Measurements from ENCODE around the gene SMAD6. TPM values are rescaled to one million over a fixed set of nuclear protein-coding genes. Genes with fewer than 3 reads are reported as not detected.

SMAD6 gene
- total RNA-seq, 1 experiment from 2014 or later = 6.6 TPM

GRCh38 chr15:66747223-66747622 is 45.2 kb downstream of the SMAD6 start (continued):
- TF ChIP-seq, protein P1, sequence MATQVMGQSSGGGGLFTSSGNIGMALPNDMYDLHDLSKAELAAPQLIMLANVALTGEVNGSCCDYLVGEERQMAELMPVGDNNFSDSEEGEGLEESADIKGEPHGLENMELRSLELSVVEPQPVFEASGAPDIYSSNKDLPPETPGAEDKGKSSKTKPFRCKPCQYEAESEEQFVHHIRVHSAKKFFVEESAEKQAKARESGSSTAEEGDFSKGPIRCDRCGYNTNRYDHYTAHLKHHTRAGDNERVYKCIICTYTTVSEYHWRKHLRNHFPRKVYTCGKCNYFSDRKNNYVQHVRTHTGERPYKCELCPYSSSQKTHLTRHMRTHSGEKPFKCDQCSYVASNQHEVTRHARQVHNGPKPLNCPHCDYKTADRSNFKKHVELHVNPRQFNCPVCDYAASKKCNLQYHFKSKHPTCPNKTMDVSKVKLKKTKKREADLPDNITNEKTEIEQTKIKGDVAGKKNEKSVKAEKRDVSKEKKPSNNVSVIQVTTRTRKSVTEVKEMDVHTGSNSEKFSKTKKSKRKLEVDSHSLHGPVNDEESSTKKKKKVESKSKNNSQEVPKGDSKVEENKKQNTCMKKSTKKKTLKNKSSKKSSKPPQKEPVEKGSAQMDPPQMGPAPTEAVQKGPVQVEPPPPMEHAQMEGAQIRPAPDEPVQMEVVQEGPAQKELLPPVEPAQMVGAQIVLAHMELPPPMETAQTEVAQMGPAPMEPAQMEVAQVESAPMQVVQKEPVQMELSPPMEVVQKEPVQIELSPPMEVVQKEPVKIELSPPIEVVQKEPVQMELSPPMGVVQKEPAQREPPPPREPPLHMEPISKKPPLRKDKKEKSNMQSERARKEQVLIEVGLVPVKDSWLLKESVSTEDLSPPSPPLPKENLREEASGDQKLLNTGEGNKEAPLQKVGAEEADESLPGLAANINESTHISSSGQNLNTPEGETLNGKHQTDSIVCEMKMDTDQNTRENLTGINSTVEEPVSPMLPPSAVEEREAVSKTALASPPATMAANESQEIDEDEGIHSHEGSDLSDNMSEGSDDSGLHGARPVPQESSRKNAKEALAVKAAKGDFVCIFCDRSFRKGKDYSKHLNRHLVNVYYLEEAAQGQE (IDR thresholded peaks at IDR 0.05; ENCODE audit: low read depth) = no peak
- TF ChIP-seq SIN3A (IDR thresholded peaks at IDR 0.05; ENCODE audit: low read depth) (no peak), ELF1 (IDR thresholded peaks at IDR 0.05; ENCODE audit: borderline replicate concordance, low read depth) (no peak), JUND (IDR thresholded peaks at IDR 0.05) (no peak), SP1 (IDR thresholded peaks at IDR 0.05; ENCODE audit: low read depth) (no peak), ZFX (IDR thresholded peaks at IDR 0.05) (no peak)

DNA sequence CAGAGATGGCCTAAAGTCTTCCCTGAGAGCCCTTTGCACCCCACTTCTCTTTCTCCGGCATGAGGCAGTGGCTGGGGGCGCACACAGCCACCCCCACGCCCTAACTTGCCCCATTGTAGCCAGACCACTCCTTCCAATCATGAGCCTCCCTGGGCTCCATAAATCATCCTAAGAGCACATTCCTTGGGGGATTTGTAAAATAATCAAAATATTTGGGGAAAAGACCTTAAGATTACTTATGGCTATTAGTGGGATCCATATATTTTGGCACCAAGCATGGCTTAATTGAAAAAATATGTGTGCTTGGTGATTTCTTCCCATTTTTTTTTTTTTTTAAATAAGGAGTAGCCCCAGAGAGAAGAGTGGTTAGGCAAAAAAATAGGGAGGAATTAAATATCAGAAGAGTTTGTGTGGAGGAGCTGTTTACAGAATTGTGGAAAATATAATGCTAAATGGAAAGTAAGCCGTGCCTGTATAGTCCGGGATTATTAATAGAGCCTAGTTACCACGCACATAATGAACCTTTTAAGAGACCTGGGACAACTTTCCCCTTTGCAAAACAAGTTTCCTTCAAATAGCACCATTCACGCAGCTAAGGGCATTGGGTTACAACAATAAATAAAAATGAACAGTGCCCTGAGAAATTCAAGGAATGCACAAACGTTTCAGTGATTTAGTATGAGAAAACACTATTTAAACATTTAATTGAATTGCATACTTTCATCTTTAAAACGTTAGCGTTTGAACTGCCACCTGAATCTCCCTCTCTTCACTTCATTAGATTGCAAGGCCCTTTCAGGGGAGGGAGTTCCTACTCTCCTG is 46.1 kb downstream of the SMAD6 start:
- ATAC-seq (peak; percentile 15; the same call in 1 of the 2 replicates), DNase-seq (ENCODE audit: low read depth, low spot score) (no peak)
- no peaks in the 10 kb centered on the region for H3K27me3 ChIP-seq (ENCODE audit: insufficient read depth, low read length)
- no peaks in the 10 kb centered on the region for H3K9me3 ChIP-seq (ENCODE audit: control insufficient read depth in 1 of 2, insufficient read depth in 1 of 2, low read depth in 1 of 2, low read length in 2 of 2)
- H3K79me2 ChIP-seq (ENCODE audit: insufficient read depth, low read length) = no peaks in the 10 kb centered on the region
- intact Hi-C loops (cut with micrococcal nuclease) = no loop called here
- peak overlapping the region; percentile 34 for H3K9ac ChIP-seq (ENCODE audit: low read length)
- POLR2A ChIA-PET = interaction anchor here (1.3 kb wide), 1 partner anchor 18 kb away, joined by 3 read pairs; no protein-coding TSS in a partner anchor
- H4K20me1 ChIP-seq (ENCODE audit: insufficient read depth) = no peaks in the 10 kb centered on the region
- CTCF ChIA-PET = interaction anchor here (1.0 kb wide), 1 partner anchor 41 kb away, joined by 3 read pairs; no protein-coding TSS in a partner anchor
- peak; percentile 30; the same call in 1 of the 2 replicates for TF ChIP-seq SP1 (IDR thresholded peaks at IDR 0.05; ENCODE audit: low read depth)
- no peak for TF ChIP-seq CBX3 (IDR thresholded peaks at IDR 0.05; ENCODE audit: low read depth)
- peak overlapping the region; percentile 52 for H3K4me2 ChIP-seq (ENCODE audit: low read length)
- no TSS peak for BruUV-seq (replicated peaks)
- peak overlapping the region in 1 of 2 experiments; percentile 0; a peak in 1 of 4 replicates for H3K4me3 ChIP-seq (replicated peaks in 1 of 2; ENCODE audit: low read depth in 1 of 2, low read length in 2 of 2)
- RAD21 ChIA-PET (ENCODE audit: low non-redundant PET in 1 of 2, low total read pairs in 2 of 2, uncharacterized antibody in 2 of 2, unreplicated experiment in 2 of 2) = no interaction called here
- H3K9me2 ChIP-seq (ENCODE audit: insufficient read depth) = no peaks in the 10 kb centered on the region
- peak overlapping the region; percentile 0 for H2AFZ ChIP-seq (ENCODE audit: low read depth, low read length, poor library complexity, severe bottlenecking)
- H3K36me3 ChIP-seq (ENCODE audit: control insufficient read depth in 1 of 2, insufficient read depth in 2 of 2, low read length in 2 of 2) = no peaks in the 10 kb centered on the region
- peak overlapping the region; percentile 54 for H3K27ac ChIP-seq (ENCODE audit: low read depth, low read length)
- peaks cover 84 to 86% of the 10 kb centered on the region in 2 experiments for H3K4me1 ChIP-seq (ENCODE audit: control insufficient read depth in 1 of 2, insufficient read depth in 2 of 2, low read length in 2 of 2)

All from HCT116 (cell line).